GM19463 (cell line): ENCODE data around the gene PCDHA1.
"Not testable (repeated sequence)": the region's sequence is repeated elsewhere in the genome, so short reads cannot be mapped to it uniquely, and the experiment has no call there.

ENCODE experiments used
- ATAC-seq: cut with Tn5 transposase; IDR thresholded peaks from one replicate; pipeline ENCODE4 v1.9.1; 2021; ENCODE audit warnings: mild to moderate bottlenecking, moderate library complexity; ENCODE audit not compliant: unreplicated experiment

Gene PCDHA1

GRCh38 chr5:140785905-140786686 is at the start of gene PCDHA1:
TSS of gene PCDHA1 (plus strand) at chr5:140786140.
- no peak for ATAC-seq

- no peak for ATAC-seq
These were observed 48.5 kb upstream of the PCDHA1 start for GRCh38 chr5:140737486-140737885.

- ATAC-seq, result no peak
These were observed 44.0 kb upstream of the PCDHA1 start for GRCh38 chr5:140741967-140742366.

GRCh38 chr5:140753561-140753960 is 32.4 kb upstream of the PCDHA1 start:
- no peak for ATAC-seq

GRCh38 chr5:140764177-140764973 is 21.6 kb upstream of the PCDHA1 start:
- no peak for ATAC-seq

- no peak for ATAC-seq
These were observed 18.5 kb upstream of the PCDHA1 start for GRCh38 chr5:140767444-140767843.

- ATAC-seq, result no peak
These were observed 5.4 kb upstream of the PCDHA1 start for GRCh38 chr5:140780512-140780911.

GRCh38 chr5:140787422-140787821 is 1.5 kb downstream of the PCDHA1 start:
- ATAC-seq, result not testable (repeated sequence)

GRCh38 chr5:140787849-140788504 is 2.0 kb downstream of the PCDHA1 start:
- not testable (repeated sequence) for ATAC-seq

- ATAC-seq, result no peak
These were observed 5.1 kb downstream of the PCDHA1 start for GRCh38 chr5:140791089-140791488.

GRCh38 chr5:140794595-140795258 is 8.8 kb downstream of the PCDHA1 start, which contains the start of gene PCDHA2:
TSS of gene PCDHA2 (plus strand) at chr5:140794852.
- ATAC-seq, result no peak

GRCh38 chr5:140795259-140795641 is 9.3 kb downstream of the PCDHA1 start:
- no peak for ATAC-seq

- ATAC-seq, result not testable (repeated sequence)
These were observed 10.3 kb downstream of the PCDHA1 start for GRCh38 chr5:140796072-140796717.

GRCh38 chr5:140796718-140797095 is 10.8 kb downstream of the PCDHA1 start:
- ATAC-seq, result no peak

- no peak for ATAC-seq
These were observed 15.0 kb downstream of the PCDHA1 start, which contains the start of gene PCDHA3 for GRCh38 chr5:140800816-140801493. TSS of gene PCDHA3 (plus strand) at chr5:140801057.

GRCh38 chr5:140801494-140801841 is 15.5 kb downstream of the PCDHA1 start:
- no peak for ATAC-seq

GRCh38 chr5:140802381-140802780 is 16.4 kb downstream of the PCDHA1 start:
- not testable (repeated sequence) for ATAC-seq

- no peak for ATAC-seq
These were observed 16.9 kb downstream of the PCDHA1 start for GRCh38 chr5:140802781-140803271.

GRCh38 chr5:140806834-140807775 is 21.2 kb downstream of the PCDHA1 start, which contains the start of gene PCDHA4:
TSS of gene PCDHA4 (plus strand) at chr5:140807068.
- ATAC-seq, result no peak
